Measurements from ENCODE around the gene ASB7. TPM values are rescaled to one million over a fixed set of nuclear protein-coding genes. Genes with fewer than 3 reads are reported as not detected.

The ASB7 gene
- total and polyA plus RNA-seq, 7 donors, result 2.3 to 6.9 (median 5.4) TPM

GRCh38 chr15:100693451-100693850 is 91.1 kb downstream of the ASB7 start:
- Histone ChIP-seq H3K36me3 (ENCODE audit: insufficient read depth in 1 of 2, low read depth in 1 of 2) (no peaks in the 10 kb centered on the region), H3K4me3 (no peak overlapping the region), H3K9me3 (no peaks in the 10 kb centered on the region), H3K27me3 (ENCODE audit: insufficient read depth in 3 of 3, low read length in 2 of 3) (no peaks in the 10 kb centered on the region), H3K4me1 (no peaks in the 10 kb centered on the region), H3K27ac (no peak overlapping the region)
- no peak for ATAC-seq
- 79 to 81% (median 80%) methylated on average over 4 of the region's 4 CpGs for WGBS, 3 donors
- intact Hi-C loops (cut with DNase I), result no loop called here
- no peak for TF ChIP-seq CTCF (IDR thresholded peaks at IDR 0.05)
- no peak for DNase-seq

GRCh38 chr15:100694381-100695021 is 92.1 kb downstream of the ASB7 start:
- DNase-seq (no peak), ATAC-seq (peak in 1 of 4 donors; percentile 62)
- intact Hi-C loops (cut with DNase I), result no loop called here
- no peaks in the 10 kb centered on the region for H3K27me3 ChIP-seq (ENCODE audit: insufficient read depth in 3 of 3, low read length in 2 of 3)
- TF ChIP-seq CTCF (IDR thresholded peaks at IDR 0.05), result no peak
- 63 to 82% (median 69%) methylated on average over 4 of the region's 4 CpGs for WGBS, 3 donors
- H3K4me3 ChIP-seq, result no peak overlapping the region
- H3K4me1 ChIP-seq, result no peaks in the 10 kb centered on the region
- H3K9me3 ChIP-seq, result no peaks in the 10 kb centered on the region
- no peaks in the 10 kb centered on the region for H3K36me3 ChIP-seq (ENCODE audit: insufficient read depth in 1 of 2, low read depth in 1 of 2)
- H3K27ac ChIP-seq, result no peak overlapping the region

GRCh38 chr15:100695048-100695447 is 92.7 kb downstream of the ASB7 start:
- Histone ChIP-seq H3K27me3 (ENCODE audit: insufficient read depth in 3 of 3, low read length in 2 of 3) (no peaks in the 10 kb centered on the region), H3K9me3 (no peaks in the 10 kb centered on the region), H3K4me1 (no peaks in the 10 kb centered on the region), H3K27ac (no peak overlapping the region), H3K4me3 (no peak overlapping the region), H3K36me3 (ENCODE audit: insufficient read depth in 1 of 2, low read depth in 1 of 2) (no peaks in the 10 kb centered on the region)
- 65 to 83% (median 81%) methylated on average over 3 of the region's 3 CpGs for WGBS, 3 donors
- intact Hi-C loops (cut with DNase I), result no loop called here
- DNase-seq (no peak), ATAC-seq (no peak)
- no peak for TF ChIP-seq CTCF (IDR thresholded peaks at IDR 0.05)

GRCh38 chr15:100696452-100696851 is 94.1 kb downstream of the ASB7 start:
- ATAC-seq (no peak), DNase-seq (no peak)
- H3K4me3 ChIP-seq, result no peak overlapping the region
- 80 to 87% (median 81%) methylated on average over 3 of the region's 3 CpGs for WGBS, 3 donors
- intact Hi-C loops (cut with DNase I), result no loop called here
- H3K27me3 ChIP-seq (ENCODE audit: insufficient read depth in 3 of 3, low read length in 2 of 3), result no peaks in the 10 kb centered on the region
- no peaks in the 10 kb centered on the region for H3K36me3 ChIP-seq (ENCODE audit: insufficient read depth in 1 of 2, low read depth in 1 of 2)
- H3K27ac ChIP-seq, result no peak overlapping the region
- H3K4me1 ChIP-seq, result no peaks in the 10 kb centered on the region
- TF ChIP-seq CTCF (IDR thresholded peaks at IDR 0.05), result no peak
- no peaks in the 10 kb centered on the region for H3K9me3 ChIP-seq

Other genes with a start within 250 kb of the ASB7 start
- gene CERS3, start 73.6 kb upstream of the ASB7 start, total RNA-seq, result under 1 TPM in 2 of 4 donors, not detected in 2; 0.28 to 0.49 TPM
- under 1 TPM; 0.05 to 0.15 (median 0.08) TPM for gene CERS3, start 73.6 kb upstream of the ASB7 start, polyA plus RNA-seq
- 10 to 100 TPM in 2 of 4 donors, 1 to 10 TPM in 2; 6.5 to 11.7 (median 9.8) TPM for gene LINS1, start 405 bp upstream of the ASB7 start, total RNA-seq
- gene LINS1, start 405 bp upstream of the ASB7 start, polyA plus RNA-seq, result 10 to 100 TPM in 1 of 3 donors, 1 to 10 TPM in 2; 4.3 to 15.1 (median 5.7) TPM